Activated T-helper 17 cell treated with anti-CD3 and anti-CD28 coated beads, Interleukin-2, amount 50 U/mL, for 72 hours (primary cell): ENCODE measurements around the gene CRISP1. TPM values are rescaled to one million over a fixed set of nuclear protein-coding genes. Genes with fewer than 3 reads are reported as not detected.
"Not testable (repeated sequence)": the region's sequence is repeated elsewhere in the genome, so short reads cannot be mapped to it uniquely, and the experiment has no call there.

ENCODE experiments used
- ATAC-seq: fragments of 150-1000 bp; cut with Tn5 transposase; replicated peaks from 2 replicates; pipeline ENCODE4 v1.10.0; 2021; ENCODE audit warnings: mild to moderate bottlenecking, moderate library complexity
- H3K27ac Mint-ChIP-seq: one replicate; pipeline ENCODE4 v1.8.0; 2022; ENCODE audit warnings: mixed read lengths
- H3K27me3 Mint-ChIP-seq: one replicate; pipeline ENCODE4 v1.8.0; 2022; ENCODE audit warnings: mixed read lengths
- H3K36me3 Mint-ChIP-seq: one replicate; pipeline ENCODE4 v1.8.0; 2022; ENCODE audit warnings: low read depth, mild to moderate bottlenecking, mixed read lengths
- H3K4me1 Mint-ChIP-seq: one replicate; pipeline ENCODE4 v1.8.0; 2022; ENCODE audit warnings: mixed read lengths
- H3K4me3 Mint-ChIP-seq: one replicate; pipeline ENCODE4 v1.8.0; 2022; ENCODE audit warnings: mild to moderate bottlenecking, mixed read lengths
- H3K9me3 Mint-ChIP-seq: one replicate; pipeline ENCODE4 v1.8.0; 2022; ENCODE audit warnings: mixed read lengths
- total RNA-seq, 2 donors: library from RNA; stranded (reverse); gene quantifications; one replicate each; pipeline ENCODE4 v1.2.3, GENCODE V29; 2022

The CRISP1 gene, protein sequence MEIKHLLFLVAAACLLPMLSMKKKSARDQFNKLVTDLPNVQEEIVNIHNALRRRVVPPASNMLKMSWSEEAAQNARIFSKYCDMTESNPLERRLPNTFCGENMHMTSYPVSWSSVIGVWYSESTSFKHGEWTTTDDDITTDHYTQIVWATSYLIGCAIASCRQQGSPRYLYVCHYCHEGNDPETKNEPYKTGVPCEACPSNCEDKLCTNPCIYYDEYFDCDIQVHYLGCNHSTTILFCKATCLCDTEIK
- not detected for total RNA-seq

- ATAC-seq = no peak
Measured at GRCh38 chr6:49866485-49866943, at the start of gene CRISP1. Gene CRISP1, minus strand, starts transcription at chr6:49866535. Its CDS starts 9,135 bp downstream, at chr6:49857400.

DNA sequence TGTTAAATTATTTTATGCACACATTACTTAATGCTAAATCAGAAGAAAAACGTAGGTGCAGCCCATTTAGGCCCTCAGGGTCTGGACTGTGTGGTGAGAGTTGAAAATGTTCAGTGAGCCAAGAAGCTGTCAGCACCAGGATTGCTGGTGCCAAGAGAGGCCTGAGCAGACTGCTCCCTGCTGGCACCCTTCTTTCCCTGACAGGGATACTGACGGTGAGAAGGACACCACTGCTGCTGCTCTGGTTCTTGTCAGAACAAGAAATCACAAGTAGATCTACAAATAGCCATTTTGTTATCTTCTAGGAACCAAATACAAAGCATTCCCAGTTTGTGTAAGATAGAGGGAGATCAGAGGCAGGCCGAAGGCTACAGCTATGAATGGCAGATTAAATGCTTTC, 48.7 kb upstream of the CRISP1 start:
- H3K4me1 Mint-ChIP-seq = no peaks in the 10 kb centered on the region
- H3K36me3 Mint-ChIP-seq = no peaks in the 10 kb centered on the region
- no peak for ATAC-seq
- H3K4me3 Mint-ChIP-seq = no peak overlapping the region
- H3K27ac Mint-ChIP-seq = no peak overlapping the region
- peaks cover 4% of the 10 kb centered on the region for H3K9me3 Mint-ChIP-seq
- H3K27me3 Mint-ChIP-seq = no peaks in the 10 kb centered on the region

More at GRCh38 chr6:49866485-49866943, at the start of gene CRISP1:
- H3K4me3 Mint-ChIP-seq = no peak within 1 kb of the TSS
- no peaks in the 10 kb centered on the region for H3K27me3 Mint-ChIP-seq
- H3K4me1 Mint-ChIP-seq = no peaks in the 10 kb centered on the region
- no peaks in the 10 kb centered on the region for H3K36me3 Mint-ChIP-seq
- H3K9me3 Mint-ChIP-seq = peaks cover 12% of the 10 kb centered on the region
- no peak within 1 kb of the TSS for H3K27ac Mint-ChIP-seq

DNA sequence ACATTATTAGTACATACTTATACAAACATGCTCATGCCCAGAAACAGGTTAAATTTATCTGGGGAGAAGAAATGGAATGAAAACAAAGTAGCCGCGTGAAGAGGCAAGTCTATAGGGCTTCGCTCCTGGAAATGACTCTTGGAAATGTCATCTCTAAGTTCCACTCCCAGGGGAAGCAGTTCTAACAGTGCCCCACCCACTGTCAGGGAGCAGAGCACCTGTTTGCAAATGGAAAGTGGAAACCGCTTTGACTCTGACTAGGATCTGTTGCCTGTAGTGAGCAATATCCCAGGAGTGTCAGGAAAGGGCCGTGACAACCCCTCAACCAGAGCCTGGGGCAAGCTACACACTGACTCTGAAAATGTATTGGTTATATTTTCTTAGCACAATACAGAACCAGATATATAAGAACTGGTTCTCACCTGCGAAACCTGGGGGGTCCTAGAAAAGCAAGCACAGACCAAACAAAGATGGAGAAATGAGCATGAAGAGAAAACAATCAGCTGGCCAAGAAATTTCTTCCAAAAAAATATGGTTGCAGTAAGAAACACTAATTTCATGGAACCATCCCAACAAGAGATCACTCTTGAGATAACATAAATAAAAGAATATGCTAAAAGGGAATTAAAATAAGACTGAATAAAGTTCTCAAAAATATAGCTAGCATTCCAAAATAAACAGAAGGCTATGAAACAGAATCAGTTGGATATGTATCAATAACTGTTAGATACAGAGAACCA, 47.5 kb upstream of the CRISP1 start:
- H3K36me3 Mint-ChIP-seq = no peaks in the 10 kb centered on the region
- no peak overlapping the region for H3K4me3 Mint-ChIP-seq
- no peaks in the 10 kb centered on the region for H3K4me1 Mint-ChIP-seq
- no peaks in the 10 kb centered on the region for H3K27me3 Mint-ChIP-seq
- ATAC-seq = no peak
- no peak overlapping the region for H3K27ac Mint-ChIP-seq
- H3K9me3 Mint-ChIP-seq = peaks cover 4% of the 10 kb centered on the region

DNA sequence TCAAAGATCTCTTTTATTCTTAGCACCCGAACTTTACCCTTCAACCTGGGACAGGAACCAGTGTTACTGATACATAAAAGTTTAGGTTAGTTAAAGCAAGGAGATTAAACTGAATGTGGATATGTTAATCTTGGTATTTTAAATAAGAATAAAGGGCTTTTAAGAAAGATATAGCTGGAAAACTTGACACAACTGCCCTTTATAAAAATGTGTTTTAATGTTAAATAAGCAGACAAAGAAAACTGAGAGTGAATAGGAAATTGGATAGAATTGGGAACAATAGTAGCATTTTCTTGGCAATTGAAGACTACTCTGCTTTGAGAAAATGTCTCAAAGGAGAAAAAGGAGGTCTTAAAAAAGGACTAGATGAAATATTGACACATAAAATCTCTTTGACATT, 45.9 kb upstream of the CRISP1 start:
- peaks cover 2% of the 10 kb centered on the region for H3K9me3 Mint-ChIP-seq
- no peak overlapping the region for H3K27ac Mint-ChIP-seq
- no peak overlapping the region for H3K4me3 Mint-ChIP-seq
- no peaks in the 10 kb centered on the region for H3K36me3 Mint-ChIP-seq
- no peaks in the 10 kb centered on the region for H3K4me1 Mint-ChIP-seq
- no peaks in the 10 kb centered on the region for H3K27me3 Mint-ChIP-seq
- no peak for ATAC-seq

DNA sequence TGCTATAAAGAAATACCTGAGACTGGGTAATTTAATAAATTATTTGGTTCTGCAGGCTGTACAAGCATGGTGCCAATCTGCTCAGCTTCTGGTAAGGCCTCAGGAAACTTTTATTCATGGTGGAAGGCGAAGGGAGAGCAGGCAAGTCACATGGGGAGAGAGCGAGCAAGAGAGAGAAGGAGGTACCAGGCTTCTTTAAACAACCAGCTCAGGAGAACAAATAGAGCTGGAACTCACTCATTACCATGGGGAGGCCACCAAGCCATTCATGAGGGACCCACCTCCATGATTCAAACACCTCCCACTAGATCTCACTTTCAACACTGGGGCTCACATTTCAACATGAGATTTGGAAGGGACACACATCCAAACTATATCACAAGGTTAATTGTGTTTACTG, 44.9 kb upstream of the CRISP1 start:
- no peaks in the 10 kb centered on the region for H3K36me3 Mint-ChIP-seq
- no peak overlapping the region for H3K27ac Mint-ChIP-seq
- H3K27me3 Mint-ChIP-seq = no peaks in the 10 kb centered on the region
- no peak overlapping the region for H3K4me3 Mint-ChIP-seq
- H3K9me3 Mint-ChIP-seq = no peaks in the 10 kb centered on the region
- ATAC-seq = no peak
- H3K4me1 Mint-ChIP-seq = no peaks in the 10 kb centered on the region

GRCh38 chr6:49909563-49909962, 43.2 kb upstream of the CRISP1 start:
- Mint-ChIP-seq H3K4me3 (no peak overlapping the region), H3K27ac (no peak overlapping the region), H3K9me3 (no peaks in the 10 kb centered on the region), H3K27me3 (no peaks in the 10 kb centered on the region), H3K36me3 (no peaks in the 10 kb centered on the region), H3K4me1 (no peaks in the 10 kb centered on the region)
- no peak for ATAC-seq

DNA sequence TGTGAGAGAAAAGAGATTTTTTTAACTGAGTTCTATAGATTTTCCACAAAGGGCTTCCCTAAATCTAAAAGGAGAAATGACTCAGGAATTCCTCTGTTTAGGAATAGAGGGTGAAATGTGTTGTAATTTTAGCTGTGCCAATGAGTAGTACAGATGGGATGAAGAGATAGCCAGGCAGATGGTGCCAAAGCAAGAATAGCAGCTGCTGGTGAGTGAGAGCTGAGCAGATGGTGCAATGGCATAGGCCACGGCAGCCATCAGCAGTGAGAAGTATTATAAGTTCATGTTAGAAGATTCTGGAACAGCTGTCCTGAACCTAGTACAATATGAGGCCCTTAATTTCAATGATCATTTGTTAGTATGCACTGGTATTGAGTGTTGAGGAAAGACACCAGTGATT, 40.2 kb upstream of the CRISP1 start:
- no peak for ATAC-seq
- Mint-ChIP-seq H3K36me3 (no peaks in the 10 kb centered on the region), H3K27me3 (no peaks in the 10 kb centered on the region), H3K4me3 (no peak overlapping the region), H3K4me1 (no peaks in the 10 kb centered on the region), H3K27ac (no peak overlapping the region), H3K9me3 (no peaks in the 10 kb centered on the region)

DNA sequence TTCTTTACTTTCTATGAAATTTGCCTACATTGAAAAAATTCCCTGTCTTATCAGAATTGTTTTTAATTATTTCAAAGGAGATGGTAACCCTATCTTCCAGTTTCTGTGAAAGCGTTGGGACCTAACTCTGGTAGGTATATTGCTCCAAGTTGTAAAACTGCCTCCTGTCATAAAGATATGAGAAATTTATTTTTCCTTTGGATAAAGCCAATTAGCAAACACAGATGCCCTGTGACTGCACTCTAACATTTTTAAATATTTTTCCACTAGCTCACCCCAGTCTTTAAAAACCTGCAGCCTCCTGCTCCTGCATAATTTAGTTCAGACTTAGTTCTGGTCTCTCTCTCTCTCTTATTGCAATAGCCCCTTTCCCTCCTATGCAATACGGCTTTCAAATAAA, 39.0 kb upstream of the CRISP1 start:
- no peak overlapping the region for H3K4me3 Mint-ChIP-seq

DNA sequence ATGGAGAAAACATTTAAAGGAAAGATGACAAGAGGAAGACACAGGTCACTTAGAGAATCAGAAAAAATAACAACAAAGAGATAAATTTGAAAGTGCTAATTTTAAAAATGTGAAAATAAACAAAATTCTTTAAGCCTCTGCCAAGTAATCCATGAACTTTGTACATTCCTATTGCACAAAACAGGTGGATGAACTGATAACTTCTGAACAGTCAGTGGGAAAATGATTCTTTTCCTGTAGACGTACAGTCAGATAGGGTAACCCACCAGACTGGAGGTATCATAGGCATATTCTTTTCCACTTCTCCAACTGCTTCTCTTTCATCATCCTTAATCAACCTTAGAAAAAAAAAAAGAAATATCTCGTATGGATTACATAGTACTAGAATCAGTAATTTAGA, 36.5 kb upstream of the CRISP1 start:
- H3K4me1 Mint-ChIP-seq = no peaks in the 10 kb centered on the region
- ATAC-seq = no peak
- H3K27me3 Mint-ChIP-seq = no peaks in the 10 kb centered on the region
- no peaks in the 10 kb centered on the region for H3K9me3 Mint-ChIP-seq
- H3K4me3 Mint-ChIP-seq = no peak overlapping the region
- no peaks in the 10 kb centered on the region for H3K36me3 Mint-ChIP-seq
- H3K27ac Mint-ChIP-seq = no peak overlapping the region

More for the DNA sequence above, 39.0 kb upstream of the CRISP1 start:
- H3K36me3 Mint-ChIP-seq = no peaks in the 10 kb centered on the region
- ATAC-seq = no peak
- no peaks in the 10 kb centered on the region for H3K9me3 Mint-ChIP-seq
- no peaks in the 10 kb centered on the region for H3K27me3 Mint-ChIP-seq
- no peaks in the 10 kb centered on the region for H3K4me1 Mint-ChIP-seq
- H3K27ac Mint-ChIP-seq = no peak overlapping the region

GRCh38 chr6:49898904-49899566, 32.7 kb upstream of the CRISP1 start:
- Mint-ChIP-seq H3K9me3 (peaks cover 3% of the 10 kb centered on the region), H3K4me3 (no peak overlapping the region), H3K36me3 (no peaks in the 10 kb centered on the region), H3K27ac (no peak overlapping the region), H3K4me1 (no peaks in the 10 kb centered on the region), H3K27me3 (no peaks in the 10 kb centered on the region)
- ATAC-seq = no peak

- not testable (repeated sequence) for H3K27me3 Mint-ChIP-seq, H3K27ac Mint-ChIP-seq, ATAC-seq, H3K4me1 Mint-ChIP-seq, H3K9me3 Mint-ChIP-seq, H3K36me3 Mint-ChIP-seq, H3K4me3 Mint-ChIP-seq
Measured at GRCh38 chr6:49895553-49895952, 29.2 kb upstream of the CRISP1 start.

DNA sequence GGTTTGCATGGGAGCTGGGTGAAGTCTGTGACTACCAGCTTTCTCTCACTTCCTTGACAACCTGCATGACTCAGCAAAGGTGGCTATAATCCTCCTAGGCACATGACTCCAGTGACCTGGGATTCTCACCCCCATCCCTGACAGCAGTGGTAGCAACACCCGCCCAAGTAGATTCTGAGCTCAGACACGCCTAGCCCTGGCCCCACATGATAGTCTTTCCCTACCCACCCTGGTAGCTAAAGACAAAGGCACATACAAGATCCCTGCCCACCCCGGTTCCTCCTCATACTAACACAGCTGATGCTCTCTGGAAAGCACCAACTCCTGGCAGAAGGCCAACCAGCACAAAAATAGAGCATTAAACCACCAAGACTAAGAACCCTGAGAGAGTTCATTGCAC, 25.9 kb upstream of the CRISP1 start:
- Mint-ChIP-seq H3K4me3 (no peak overlapping the region), H3K4me1 (no peaks in the 10 kb centered on the region), H3K27ac (no peak overlapping the region), H3K36me3 (no peaks in the 10 kb centered on the region), H3K27me3 (no peaks in the 10 kb centered on the region), H3K9me3 (peaks cover 11% of the 10 kb centered on the region)
- no peak for ATAC-seq

GRCh38 chr6:49890988-49891387, 24.7 kb upstream of the CRISP1 start:
- peaks cover 3% of the 10 kb centered on the region for H3K27me3 Mint-ChIP-seq
- no peak for ATAC-seq
- no peaks in the 10 kb centered on the region for H3K36me3 Mint-ChIP-seq
- H3K4me1 Mint-ChIP-seq = no peaks in the 10 kb centered on the region
- H3K9me3 Mint-ChIP-seq = peaks cover 15% of the 10 kb centered on the region
- no peak overlapping the region for H3K27ac Mint-ChIP-seq
- H3K4me3 Mint-ChIP-seq = no peak overlapping the region

- H3K27ac Mint-ChIP-seq = no peak overlapping the region
- H3K4me3 Mint-ChIP-seq = no peak overlapping the region
- no peaks in the 10 kb centered on the region for H3K36me3 Mint-ChIP-seq
- no peaks in the 10 kb centered on the region for H3K4me1 Mint-ChIP-seq
- H3K9me3 Mint-ChIP-seq = peaks cover 17% of the 10 kb centered on the region
- ATAC-seq = no peak
- peaks cover 3% of the 10 kb centered on the region for H3K27me3 Mint-ChIP-seq
Measured at GRCh38 chr6:49888742-49889431, 22.6 kb upstream of the CRISP1 start.
